HG03066 (cell line): ENCODE results near the gene ASB3.
"Not testable (repeated sequence)": the region's sequence is repeated elsewhere in the genome, so short reads cannot be mapped to it uniquely, and the experiment has no call there.

ENCODE experiments used
- ATAC-seq: cut with Tn5 transposase; IDR thresholded peaks from one replicate; pipeline ENCODE4 v1.9.1; 2021; ENCODE audit warnings: low read depth; ENCODE audit not compliant: unreplicated experiment

ASB3 gene

DNA sequence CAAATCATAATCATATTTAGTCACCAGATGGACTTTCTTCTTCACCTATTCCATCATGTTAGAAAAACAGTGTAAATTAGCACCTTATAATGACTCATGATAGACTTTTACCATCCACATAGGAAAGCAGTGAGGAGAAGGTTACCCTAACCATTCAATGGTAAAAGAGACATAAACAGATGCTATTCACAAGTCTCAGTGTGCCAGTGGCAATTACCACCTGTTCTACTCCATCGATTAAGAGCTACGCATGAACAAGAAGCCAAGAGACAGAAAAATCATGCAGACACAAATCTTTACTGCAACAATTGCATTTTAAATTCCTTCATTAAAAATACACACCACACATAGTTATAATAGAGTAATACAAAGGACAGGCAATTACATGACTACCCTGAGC is 125.9 kb downstream of the ASB3 start:
- ATAC-seq = no peak

DNA sequence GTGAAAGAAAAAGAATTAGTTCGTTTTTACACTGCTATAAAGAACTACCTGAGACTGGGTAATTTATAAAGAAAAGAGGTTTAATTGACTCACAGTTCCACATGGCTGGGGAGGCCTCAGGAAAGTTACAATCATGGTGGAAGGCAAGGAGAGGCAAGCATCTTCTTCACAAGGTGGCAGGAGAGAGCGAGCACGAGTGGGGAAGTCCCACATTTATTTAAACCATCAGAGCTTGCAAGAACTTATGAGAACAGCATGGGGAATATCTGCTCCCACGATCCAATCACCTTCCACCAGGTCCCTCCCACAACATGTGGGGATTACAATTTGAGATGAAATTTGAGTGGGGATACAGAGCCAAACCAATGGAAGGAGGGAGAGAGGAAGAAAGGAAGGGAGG is 128.3 kb downstream of the ASB3 start:
- not testable (repeated sequence) for ATAC-seq

DNA sequence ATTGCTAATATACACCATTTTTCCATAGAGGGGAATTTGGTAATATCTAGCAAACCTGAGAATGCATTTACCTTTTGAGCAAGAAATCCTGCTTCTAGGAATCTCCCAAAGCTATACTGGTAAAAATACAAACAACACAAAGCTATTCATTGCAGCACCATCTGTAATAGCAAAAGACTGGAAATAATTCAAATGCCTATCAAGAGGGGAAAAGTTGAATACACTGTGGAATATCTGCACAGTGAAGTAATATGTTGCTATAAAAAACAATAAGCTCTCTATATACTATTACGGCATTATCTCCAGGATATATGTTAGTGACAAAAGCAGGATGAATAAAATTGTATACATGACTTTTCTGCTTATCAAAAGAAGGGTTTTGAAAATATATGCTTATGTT is 131.5 kb downstream of the ASB3 start:
- no peak for ATAC-seq

DNA sequence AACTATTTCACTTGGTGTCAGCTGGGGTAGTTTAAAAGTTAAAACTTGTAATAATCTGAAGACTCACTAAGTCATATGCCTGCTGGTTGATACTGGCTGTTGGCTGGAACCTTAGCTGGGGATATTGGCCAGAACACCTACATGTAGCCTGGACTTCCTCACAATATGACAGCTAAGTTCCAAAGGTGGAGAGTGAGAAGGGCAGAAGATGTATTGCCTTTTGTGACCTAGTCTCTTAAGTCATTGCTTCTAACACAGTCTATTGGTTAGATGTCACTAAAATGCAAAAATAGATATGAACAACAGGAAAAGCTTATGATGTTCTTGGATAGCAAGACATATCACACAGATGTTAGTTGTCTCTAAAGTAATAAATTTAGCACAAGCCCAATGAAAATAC is 132.4 kb downstream of the ASB3 start:
- ATAC-seq = no peak

DNA sequence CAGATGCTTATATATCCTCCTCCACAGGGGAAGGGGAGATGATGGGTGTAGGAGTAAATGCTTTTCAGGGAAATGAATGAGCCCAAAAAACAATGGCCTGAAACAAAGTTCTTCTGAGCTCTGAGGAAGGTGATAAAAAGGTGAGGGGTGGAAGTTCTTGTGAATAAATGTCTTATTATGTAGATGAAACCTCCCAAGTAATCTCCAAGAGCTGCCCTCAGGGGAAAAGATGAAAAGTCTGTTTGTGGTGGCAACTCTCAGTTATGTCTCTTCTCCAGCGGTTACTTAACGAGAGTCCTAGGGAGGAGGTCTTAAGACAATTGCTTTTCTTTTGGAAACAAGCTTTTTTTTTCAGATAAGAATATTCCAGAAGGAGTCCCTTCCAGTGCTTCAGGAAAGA is 134.6 kb downstream of the ASB3 start:
- no peak for ATAC-seq

DNA sequence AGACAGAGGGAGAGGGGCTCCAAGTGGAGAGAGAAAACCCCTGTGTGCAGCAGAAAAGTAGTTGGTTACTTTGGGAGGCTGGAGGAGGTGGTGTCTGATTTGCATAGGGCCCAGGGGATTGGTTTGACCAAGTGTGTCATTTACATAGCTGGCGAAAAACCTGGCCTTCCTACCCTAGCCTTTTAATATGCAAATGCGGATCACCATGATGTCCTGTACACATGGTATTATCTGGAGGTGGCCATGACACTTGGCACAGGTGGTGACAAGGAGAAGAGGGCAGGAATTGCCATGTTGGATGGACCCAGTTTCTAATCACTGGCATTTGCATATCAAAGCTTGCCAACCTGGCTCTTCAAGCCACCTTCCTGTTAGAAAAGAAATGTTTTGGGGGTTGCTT is 140.0 kb downstream of the ASB3 start:
- ATAC-seq = no peak

DNA sequence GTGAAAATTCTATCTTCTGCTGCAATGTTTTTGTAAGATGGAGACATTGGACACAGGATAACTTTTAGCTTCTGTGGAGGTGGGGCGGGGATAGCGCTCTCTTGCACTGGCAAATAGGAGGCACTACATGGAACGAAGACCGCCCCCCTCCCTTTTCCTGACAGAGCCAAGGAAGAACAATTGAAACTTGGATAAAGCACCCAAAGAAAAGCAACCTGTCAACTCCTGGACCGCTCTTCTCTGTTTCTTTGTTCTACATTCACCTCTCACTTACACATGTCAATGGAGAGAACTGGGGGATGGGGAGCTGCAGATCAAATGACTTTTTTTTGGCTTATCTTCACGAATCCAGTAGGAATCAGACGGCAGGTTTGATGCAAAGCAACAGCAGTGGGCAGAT is 145.5 kb downstream of the ASB3 start:
- ATAC-seq = no peak

DNA sequence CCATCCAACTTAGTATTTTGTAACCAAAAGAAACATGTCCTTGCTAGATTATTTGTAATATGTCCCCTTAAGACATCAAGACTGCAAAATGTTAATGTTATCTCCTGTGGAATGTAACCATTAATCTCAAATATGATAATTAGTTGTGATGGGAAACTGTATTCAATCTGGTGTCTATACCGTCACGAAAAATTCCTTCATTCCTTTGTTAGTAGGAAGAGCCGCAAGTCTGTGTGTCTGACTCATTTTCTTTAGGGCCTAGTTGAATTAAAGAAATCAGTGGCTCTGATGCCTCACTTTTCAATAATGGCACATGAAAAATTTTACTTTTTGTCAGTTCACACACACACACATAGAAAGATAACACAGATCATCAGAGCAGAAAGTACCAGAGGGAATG is 146.3 kb downstream of the ASB3 start:
- no peak for ATAC-seq

DNA sequence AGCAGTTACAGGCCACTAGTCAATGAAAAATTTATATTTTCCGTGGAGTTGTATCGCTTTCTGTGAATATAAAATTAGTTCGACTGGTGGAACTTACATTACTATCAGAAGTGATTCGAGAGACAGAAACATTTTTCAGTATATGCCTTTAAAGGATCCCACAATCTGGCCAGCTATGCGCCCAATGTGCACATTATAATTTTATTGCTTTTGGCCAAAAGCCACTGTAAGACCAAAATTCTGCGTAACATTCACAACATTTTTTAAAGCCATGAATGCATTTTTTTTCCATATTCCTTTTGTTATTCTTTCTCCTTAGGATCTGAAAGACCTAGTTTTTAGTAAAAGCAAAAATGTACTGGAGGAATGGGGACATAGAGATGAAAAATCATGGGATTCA is 150.2 kb downstream of the ASB3 start:
- no peak for ATAC-seq

DNA sequence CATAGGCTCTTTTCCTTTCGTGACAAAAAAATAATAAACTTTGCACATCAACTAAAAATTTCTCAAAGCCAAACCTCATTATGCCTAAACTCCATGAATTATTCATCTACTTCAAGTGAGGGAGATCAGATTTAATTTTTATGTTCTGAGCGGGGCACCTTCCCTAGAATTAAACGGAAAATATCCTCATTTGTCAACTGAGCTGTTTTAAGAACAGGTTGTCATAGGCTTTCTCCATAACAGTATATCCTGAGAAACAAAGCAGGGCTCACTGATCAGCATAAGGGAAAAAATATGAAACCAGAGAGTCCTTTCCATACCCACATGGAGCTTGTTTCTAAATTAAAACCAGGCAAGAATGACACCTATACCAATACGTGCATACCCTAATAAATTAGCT is 150.6 kb downstream of the ASB3 start:
- ATAC-seq = no peak

DNA sequence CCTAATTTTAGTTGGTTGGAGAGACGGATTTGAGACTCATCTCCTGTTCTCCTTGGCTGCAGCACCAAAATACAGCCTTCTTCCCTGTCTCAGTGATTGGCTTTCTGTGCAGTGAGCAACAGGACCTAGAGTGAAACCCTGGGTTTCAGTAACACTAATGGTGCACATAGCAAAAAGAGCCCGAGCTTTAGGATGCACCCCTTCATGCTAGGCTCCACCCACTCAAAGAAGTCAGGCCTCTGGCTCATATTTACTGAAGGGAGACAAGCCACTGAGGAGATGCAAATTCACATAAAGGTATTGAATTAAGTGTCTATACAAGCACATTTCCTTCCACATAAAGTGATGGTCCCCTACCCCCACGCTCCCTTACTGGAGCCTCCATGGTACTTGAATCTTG is 151.1 kb downstream of the ASB3 start:
- ATAC-seq = no peak

DNA sequence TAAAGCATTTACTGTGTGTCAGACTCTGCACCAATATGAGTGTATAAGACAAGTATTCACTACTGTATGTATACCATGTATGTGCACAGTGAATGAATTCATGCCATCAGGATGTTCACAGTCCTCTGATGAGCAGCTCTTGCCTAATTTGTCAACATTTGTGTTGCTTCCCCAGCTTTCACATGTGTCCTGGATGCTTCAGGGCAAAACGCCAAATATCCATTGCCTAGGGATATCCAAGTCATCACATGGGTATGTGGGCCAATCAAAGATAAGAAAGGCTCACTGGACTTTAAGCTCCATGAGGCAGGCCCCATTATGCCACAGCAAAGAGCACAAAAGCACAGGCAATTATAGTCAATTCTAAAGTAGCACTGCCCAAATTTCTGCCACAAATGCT is 153.3 kb downstream of the ASB3 start:
- no peak for ATAC-seq

DNA sequence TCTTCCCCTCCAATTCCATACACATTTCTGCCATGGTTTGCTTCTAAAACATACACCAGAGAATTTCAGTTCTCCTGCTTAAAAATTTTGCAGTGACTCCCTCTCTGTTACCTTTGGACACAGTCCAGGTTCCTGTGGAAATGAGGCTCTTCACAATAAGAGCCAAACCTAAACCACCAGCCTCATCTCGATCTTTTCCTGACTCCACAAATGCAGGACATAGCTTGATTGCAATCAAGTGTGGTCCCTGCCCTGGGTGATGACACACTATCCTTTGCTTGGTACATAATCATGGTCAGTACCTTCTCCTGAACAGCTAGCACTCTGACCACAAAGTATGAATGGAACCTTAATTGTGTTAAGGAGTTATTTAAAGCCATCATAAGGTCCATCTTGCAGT is 154.0 kb downstream of the ASB3 start:
- ATAC-seq = no peak

DNA sequence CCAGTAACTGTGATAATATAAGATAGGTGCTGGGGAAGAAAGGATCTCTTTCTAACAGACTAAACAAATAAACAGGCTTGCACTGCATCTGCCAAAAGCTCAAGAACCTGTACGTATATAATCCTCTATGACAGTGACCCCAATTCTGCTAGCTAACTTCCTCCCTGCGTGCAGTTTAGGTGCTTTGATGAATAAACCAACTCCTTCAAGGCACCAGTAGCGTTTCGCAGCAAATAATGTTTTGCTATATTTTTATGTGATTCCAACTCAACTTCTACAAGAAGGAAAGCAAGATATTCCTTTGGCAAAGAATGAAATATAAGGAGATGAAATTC is 154.7 kb downstream of the ASB3 start:
- ATAC-seq = no peak

DNA sequence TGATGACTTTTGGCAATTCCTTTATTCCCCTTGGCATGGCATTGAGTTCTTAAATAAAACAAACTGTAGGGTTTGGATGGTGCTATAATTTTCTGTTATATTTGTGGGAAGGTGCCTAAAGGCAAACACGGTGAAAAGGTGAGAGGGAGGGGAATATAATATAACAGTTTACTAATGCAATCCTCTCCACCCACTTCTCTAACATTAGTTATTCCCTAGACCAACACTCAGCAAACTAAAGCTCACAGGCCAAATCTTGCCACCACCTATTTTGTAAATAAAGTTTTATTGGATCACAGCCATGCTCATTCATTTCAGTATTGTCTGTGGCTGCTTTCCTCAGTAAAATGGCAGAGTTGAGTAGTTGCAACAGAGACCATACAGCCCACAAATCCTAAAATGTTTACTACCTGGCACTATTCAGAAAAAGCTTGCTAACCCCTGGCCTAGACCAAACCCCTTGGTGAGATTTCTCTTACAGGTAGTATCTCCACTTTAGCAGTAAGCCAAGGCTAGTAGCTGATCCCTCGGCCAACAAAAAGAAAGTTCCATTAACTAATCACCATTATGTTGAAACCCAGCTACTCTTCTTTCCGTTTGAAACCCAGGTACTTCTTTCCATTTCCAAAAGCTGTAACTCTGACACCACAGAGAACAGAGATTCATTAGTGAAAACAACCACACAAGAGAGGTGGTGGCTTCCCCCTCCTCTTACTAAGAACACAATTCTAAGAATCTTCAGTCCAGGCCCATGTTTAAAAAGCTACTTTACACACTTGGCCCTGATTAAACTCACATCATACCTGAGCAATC is 155.2 kb downstream of the ASB3 start:
- ATAC-seq = no peak

DNA sequence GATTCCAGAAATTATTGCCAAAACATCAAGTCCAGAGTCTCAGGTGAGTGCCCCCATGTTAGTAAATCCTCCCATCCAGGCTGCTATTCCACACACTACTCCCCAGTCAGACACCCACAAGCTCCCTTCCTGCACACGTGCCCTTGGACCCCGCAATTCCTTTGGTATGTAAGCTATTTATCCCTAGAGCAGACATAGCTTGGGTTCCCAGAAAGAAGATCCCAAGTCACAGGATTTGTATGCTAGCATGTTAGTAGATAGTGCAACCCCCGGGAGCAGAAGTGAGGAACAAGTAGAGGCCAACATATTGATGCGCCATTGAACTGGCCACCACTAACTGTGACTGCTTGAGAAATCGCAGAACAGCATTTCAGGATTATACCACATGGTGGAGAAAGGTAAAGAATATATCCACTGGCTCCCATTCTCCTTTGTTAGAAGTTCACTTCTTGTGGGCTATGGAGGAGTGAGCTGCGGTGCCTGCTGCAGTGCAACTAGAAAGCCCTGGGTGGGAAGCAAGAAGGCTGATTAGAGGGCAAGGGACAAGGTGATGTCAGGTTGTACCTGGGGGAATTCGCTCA is 156.6 kb downstream of the ASB3 start:
- no peak for ATAC-seq

DNA sequence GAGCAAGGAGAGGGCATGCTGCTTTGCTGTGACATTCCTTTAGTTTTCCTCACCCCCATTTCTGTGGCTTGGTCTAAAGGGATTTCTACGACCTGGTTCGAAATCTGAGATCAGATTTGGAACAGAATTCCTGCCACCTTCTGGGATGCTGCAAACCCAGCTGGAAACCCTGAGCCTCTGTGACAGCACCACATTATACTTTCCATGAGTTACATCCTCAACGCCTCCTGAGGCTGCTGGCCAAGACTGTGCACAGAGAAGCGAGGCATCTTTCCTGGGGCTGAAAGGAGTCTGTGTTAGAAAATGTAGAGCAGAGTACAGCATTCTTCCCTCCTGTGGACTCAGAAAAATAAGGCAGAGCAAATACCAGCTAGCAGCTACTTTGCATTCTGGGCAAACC is 157.3 kb downstream of the ASB3 start:
- ATAC-seq = no peak

DNA sequence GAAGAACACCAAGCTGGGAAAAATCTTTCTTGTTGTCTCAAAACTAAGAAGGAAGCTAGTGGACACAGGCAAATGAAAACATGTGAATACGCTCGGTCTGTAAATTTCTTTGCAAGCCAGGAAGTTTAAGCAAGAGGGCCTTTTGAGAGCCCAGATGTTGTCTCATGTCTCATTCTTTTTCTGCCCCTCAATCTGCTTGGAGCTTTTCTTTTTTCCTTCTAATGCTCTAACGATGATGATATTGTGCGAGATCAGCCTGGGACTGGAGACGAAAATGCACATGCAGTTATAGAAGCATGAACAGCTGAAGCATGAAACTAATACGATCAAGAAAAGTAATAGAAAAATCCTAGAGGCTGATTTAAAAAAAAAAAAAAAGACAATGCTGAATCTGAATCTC is 157.8 kb downstream of the ASB3 start:
- no peak for ATAC-seq

DNA sequence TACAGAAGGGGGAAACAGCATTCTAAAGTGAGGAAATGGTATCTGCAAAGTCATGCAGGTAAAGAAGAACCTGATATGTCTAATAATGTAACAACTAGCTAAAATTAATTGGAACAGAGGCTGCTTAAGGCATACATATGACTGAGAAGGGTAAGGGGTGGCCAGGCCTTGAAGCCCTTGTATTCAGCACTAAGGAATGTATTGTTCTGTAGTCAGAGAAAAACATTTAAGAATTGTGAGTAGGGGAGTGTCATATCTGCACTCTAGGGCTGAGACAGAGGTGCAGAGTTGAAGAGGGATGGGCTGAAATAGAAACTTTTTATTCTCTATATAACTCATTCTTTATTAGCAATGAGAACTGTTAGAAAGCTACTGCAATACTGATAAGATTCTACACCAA is 164.6 kb downstream of the ASB3 start:
- no peak for ATAC-seq

DNA sequence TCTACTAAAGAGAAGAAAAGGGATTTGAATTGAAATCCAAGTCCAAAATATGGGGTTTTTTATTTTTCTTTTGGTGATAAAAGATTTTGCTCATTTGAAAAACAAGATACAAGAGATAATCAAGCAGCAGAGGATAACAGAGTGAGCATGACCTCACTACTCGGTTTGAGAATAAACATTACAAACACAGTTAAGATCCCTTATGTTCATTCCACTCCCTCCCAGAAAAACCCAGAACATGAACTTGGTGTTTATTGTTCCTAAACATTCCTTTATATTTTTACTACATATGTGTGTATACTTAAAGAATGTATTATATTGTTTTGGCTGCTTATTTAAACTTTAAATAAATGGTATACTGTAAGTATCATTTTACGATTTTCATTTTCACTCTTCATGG is 165.8 kb downstream of the ASB3 start:
- ATAC-seq = no peak
